Smooth muscle cell (in vitro differentiated cells): ENCODE results near the gene GSTK1. TPM values are rescaled to one million over a fixed set of nuclear protein-coding genes. Genes with fewer than 3 reads are reported as not detected.

Experiments
- polyA plus RNA-seq: library from polyadenylated mRNA; unstranded; fragments of >200 nt; fragmentation: Nextera tagmentation; extraction: Ambion mirVana; gene quantifications from 2 replicates; pipeline ENCODE4 v1.2.1, GENCODE V29; 2016
- small RNA-seq: library from RNA; depleted of rRNA; stranded (forward); fragments of <200 nt; gene quantifications from one replicate; pipeline ENCODE3, GENCODE V24; 2014
- total RNA-seq: library from RNA; depleted of rRNA; stranded (reverse); fragments of >200 nt; gene quantifications from 2 replicates; pipeline ENCODE4 v1.2.3, GENCODE V29; 2014

The GSTK1 gene
- total and polyA plus RNA-seq, 2 experiments from 2014 or later: 105 to 158 TPM

Small RNA genes lying within 50 kb of the gene (small RNA-seq; reads per million reads assigned to genes)
- gene AC073342.3 (not detected), gene RN7SL481P (not detected), gene RN7SL535P (not detected)

Other genes starting within 250 kb of the GSTK1 start
- gene OR9A2, start 236.3 kb upstream of the GSTK1 start, total RNA-seq: 0.45 and 0.72 TPM in 2 replicates
- not detected in 2 replicates for gene OR9A2, start 236.3 kb upstream of the GSTK1 start, polyA plus RNA-seq
- gene OR6V1, start 211.1 kb upstream of the GSTK1 start, total RNA-seq: not detected in 2 replicates
- gene OR6V1, start 211.1 kb upstream of the GSTK1 start, polyA plus RNA-seq: 0.40 TPM in 1 of 2 replicates, not detected in the other
- gene PIP, start 131.4 kb upstream of the GSTK1 start, total RNA-seq: not detected in 2 replicates
- gene PIP, start 131.4 kb upstream of the GSTK1 start, polyA plus RNA-seq: not detected in 2 replicates
- not detected in 2 replicates for gene TAS2R39, start 80.0 kb upstream of the GSTK1 start, total RNA-seq
- not detected in 2 replicates for gene TAS2R39, start 80.0 kb upstream of the GSTK1 start, polyA plus RNA-seq
- gene TAS2R40, start 41.4 kb upstream of the GSTK1 start, total RNA-seq: not detected in 2 replicates
- not detected in 2 replicates for gene TAS2R40, start 41.4 kb upstream of the GSTK1 start, polyA plus RNA-seq
- 0.99 and 9.1 TPM in 2 replicates for gene TMEM139, start 21.5 kb downstream of the GSTK1 start, total RNA-seq
- 0.93 and 4.0 TPM in 2 replicates for gene TMEM139, start 21.5 kb downstream of the GSTK1 start, polyA plus RNA-seq
- 13.4 and 22.0 TPM in 2 replicates for gene CASP2, start 24.9 kb downstream of the GSTK1 start, total RNA-seq
- gene CASP2, start 24.9 kb downstream of the GSTK1 start, polyA plus RNA-seq: 8.1 and 10.7 TPM in 2 replicates
- not detected in 2 replicates for gene CLCN1, start 52.7 kb downstream of the GSTK1 start, total RNA-seq
- gene CLCN1, start 52.7 kb downstream of the GSTK1 start, polyA plus RNA-seq: not detected in 2 replicates
- 0.09 and 0.31 TPM in 2 replicates for gene FAM131B, start 99.3 kb downstream of the GSTK1 start, total RNA-seq
- 0.03 TPM in 1 of 2 replicates, not detected in the other for gene FAM131B, start 99.3 kb downstream of the GSTK1 start, polyA plus RNA-seq
- gene ZYX, start 117.9 kb downstream of the GSTK1 start, total RNA-seq: 52.2 and 71.1 TPM in 2 replicates
- gene ZYX, start 117.9 kb downstream of the GSTK1 start, polyA plus RNA-seq: 322 and 354 TPM in 2 replicates
- gene EPHA1, start 145.4 kb downstream of the GSTK1 start, total RNA-seq: 4.3 and 19.1 TPM in 2 replicates
- gene EPHA1, start 145.4 kb downstream of the GSTK1 start, polyA plus RNA-seq: 8.7 and 23.6 TPM in 2 replicates
- not detected in 2 replicates for gene TAS2R60, start 180.0 kb downstream of the GSTK1 start, total RNA-seq
- gene TAS2R60, start 180.0 kb downstream of the GSTK1 start, polyA plus RNA-seq: not detected in 2 replicates
- not detected in 2 replicates for gene TAS2R41, start 214.4 kb downstream of the GSTK1 start, total RNA-seq
- not detected in 2 replicates for gene TAS2R41, start 214.4 kb downstream of the GSTK1 start, polyA plus RNA-seq